HG03280 (cell line): ENCODE results near the gene PPP2R5C.

Source experiments
- ATAC-seq: cut with Tn5 transposase; IDR thresholded peaks from one replicate; pipeline ENCODE4 v1.9.1; 2021; ENCODE audit warnings: mild to moderate bottlenecking, moderate library complexity; ENCODE audit not compliant: unreplicated experiment

The PPP2R5C gene

GRCh38 chr14:101909371-101910096, 148.0 kb downstream of the PPP2R5C start:
- no peak for ATAC-seq

DNA sequence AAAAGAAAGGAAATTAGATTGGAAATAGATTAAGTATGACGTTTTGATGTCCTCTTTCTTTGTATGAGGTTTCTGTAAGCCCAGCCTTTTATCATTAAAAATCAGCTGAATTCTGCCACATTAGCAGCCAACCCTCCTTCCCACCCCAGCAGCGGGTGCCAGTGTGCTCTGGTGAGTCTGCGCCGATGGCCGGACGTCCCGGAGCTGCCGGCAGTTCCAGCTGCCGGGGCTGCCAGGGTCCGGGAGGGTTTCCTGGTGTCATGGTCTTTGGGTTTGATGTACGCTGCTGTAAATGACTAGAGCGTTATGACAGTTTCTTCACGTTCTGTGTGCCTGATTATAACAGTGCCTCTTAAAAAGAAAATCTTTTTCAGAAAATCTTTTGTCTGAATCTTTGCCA, 151.3 kb downstream of the PPP2R5C start:
- ATAC-seq, result no peak

- no peak for ATAC-seq
These were observed 152.6 kb downstream of the PPP2R5C start for GRCh38 chr14:101914083-101914482.

DNA sequence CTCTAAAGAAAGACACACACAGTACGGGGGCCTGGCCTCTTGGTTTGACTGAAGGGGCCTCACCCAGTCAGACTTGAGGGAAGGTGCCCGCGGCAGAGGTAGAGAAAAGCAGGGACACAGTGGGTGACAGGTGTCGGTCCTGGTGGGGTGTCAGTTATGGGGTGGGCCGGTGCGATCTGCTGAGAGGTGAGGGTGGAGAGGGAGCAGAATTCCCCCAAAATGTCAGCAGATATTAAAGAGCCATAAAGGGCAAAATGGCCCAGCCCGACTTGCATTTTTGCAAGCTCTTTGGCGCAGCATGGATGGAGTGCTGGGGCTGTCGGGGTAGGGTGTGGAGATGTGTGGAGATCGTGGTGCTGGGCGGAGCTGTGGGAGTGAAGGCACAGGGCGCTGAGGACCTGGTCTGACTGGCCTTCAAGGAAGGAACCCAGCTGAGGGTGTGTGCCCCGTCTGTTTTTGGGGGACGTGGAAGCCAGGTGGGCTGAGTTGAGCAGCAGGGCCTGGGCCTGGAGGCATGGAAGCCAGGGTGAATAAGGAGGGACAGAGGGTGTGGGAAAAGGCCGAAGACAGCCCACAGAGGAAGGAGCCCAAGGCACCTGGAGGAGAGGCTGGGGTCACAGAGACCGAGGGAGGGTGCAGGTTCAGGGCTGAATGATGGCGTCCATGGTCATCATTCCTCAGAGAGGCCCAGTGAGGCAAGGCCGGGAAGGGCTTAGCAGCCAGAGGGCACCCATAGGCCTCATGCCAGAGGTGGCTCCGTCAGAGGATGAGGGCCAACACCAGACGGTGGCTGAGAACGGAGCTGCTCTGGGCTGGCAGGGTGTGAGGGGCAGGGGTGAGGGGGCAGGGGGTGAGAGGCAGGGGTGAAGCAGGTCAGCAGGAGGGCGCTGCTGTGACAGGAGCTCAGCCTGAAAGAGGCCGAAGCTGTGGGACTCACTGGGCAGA, 154.6 kb downstream of the PPP2R5C start:
- ATAC-seq, result no peak

GRCh38 chr14:101916816-101917412, 155.4 kb downstream of the PPP2R5C start:
- ATAC-seq, result no peak

GRCh38 chr14:101917413-101918017, 156.0 kb downstream of the PPP2R5C start:
- no peak for ATAC-seq

DNA sequence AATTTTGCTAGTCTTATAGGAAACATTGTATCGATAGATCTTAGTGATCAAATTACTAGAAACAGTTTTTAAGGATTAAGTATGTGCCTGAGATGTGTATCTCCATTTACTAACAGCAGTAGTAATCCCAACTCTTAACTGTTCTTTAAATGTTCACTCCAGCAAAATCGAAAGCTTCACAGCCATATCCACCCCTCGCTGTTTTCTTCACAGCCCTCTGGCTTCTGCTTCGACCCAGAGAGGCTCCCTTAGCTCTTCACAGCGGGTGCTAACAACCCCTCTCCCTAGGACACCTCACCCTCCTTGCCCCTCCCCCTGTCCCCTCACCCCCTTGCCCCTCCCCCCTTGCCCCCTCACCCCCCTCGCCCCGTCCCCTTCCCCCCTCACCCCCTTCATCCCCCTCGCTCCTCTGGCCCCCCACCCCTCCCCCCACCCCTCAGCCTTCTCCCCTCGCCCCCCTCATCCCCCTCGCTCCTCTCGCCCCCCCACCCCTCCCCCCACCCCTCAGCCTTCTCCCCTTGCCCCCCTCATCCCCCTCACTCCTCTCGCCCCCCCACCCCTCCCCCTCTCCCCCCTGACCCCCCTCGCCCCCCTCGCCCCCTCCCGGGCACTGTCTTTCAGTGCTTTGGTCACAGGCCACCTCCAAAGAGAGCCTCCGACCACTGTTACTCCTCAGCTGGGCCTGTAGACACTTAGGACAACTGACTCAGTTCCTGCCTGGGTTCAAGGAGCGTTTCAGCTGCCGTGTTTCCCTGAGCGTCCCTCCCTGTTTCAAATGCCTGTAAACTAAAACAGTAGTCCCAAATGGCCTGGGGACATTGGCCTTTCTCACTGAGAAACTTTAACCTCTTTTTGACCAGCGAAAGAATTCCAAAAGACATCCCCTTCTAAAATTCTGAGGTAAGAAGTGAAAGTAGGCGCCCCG, 156.8 kb downstream of the PPP2R5C start:
- no peak for ATAC-seq

DNA sequence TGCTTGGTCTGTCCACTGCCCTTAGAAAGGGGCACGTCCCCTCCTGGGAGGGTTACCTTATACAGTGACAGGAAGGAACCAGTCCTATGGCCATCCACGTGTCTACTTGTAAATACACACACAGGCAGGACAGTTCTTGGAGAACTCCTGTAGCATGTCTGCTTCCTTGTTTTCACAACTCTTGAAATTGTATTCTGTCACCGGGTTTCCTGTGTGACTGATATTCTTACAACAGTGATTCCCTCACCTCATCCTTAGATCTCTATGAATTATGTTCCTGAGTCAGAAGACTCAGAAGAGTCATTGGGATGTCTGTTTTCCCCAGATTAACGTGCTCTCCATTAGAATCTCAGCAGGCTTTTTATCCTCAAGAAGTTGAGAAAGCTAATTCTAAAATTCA, 158.8 kb downstream of the PPP2R5C start:
- ATAC-seq, result no peak

DNA sequence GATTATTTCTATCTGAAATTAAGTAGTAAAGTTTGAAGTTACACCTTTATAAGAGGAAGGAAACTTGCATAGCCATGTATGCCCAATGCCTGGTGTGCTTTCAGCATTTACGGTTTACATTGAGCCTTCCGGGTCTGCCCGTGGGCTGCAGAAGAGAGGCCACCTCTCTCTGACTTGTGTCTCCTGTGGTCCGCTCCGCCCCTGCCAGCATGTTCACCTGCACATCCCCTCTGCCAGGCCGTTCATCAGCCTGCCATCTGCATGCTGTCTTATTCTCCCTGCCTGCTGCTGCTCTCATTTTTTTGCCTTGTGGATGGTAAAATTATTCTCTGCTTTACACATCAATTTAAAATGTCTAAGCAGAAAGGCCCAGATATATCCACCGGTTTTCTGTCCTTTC, 161.4 kb downstream of the PPP2R5C start:
- ATAC-seq, result no peak

DNA sequence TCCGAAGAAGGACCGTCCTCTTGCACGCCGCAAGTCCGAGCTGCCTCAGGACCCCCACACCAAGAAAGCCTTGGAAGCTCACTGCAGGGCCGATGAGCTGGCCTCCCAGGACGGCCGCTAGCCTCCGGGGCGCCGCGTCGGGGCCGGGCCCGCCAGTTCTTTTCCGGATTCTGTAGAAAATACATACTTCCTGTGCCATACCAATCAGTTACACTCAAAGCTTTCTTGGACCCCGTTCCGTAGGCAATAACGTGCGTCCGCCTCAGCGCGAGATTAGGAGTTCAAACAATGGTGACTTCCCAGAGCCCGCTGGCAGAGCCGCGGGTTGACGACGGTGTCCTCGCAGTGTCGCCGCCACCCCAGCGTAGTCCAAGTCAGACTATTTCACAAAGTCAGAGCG, 163.6 kb downstream of the PPP2R5C start:
- no peak for ATAC-seq

- no peak for ATAC-seq
These were observed 164.6 kb downstream of the PPP2R5C start for GRCh38 chr14:101926085-101926484.

DNA sequence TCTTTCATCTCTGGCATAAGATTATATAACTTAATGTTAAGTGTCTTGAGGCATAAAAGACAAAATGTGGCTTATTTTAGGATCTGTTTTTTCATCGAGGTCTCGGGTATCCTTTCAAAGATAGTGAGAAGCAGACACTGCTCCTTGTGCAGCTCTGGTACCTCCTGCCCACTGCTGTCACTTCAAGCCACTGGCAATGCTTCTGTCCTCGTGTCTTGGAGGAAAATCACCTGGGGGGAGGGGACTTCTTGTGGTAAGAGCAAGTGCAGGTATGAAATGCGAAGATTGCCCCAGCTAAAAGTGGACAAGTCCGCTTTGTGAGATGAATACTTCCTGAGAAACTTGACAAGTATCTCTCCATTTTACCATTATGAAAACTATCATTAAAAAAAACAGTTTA, 165.1 kb downstream of the PPP2R5C start:
- ATAC-seq, result no peak

- no peak for ATAC-seq
These were observed 166.3 kb downstream of the PPP2R5C start for GRCh38 chr14:101927859-101928258.

GRCh38 chr14:101928415-101928841, 166.9 kb downstream of the PPP2R5C start:
- ATAC-seq, result no peak

DNA sequence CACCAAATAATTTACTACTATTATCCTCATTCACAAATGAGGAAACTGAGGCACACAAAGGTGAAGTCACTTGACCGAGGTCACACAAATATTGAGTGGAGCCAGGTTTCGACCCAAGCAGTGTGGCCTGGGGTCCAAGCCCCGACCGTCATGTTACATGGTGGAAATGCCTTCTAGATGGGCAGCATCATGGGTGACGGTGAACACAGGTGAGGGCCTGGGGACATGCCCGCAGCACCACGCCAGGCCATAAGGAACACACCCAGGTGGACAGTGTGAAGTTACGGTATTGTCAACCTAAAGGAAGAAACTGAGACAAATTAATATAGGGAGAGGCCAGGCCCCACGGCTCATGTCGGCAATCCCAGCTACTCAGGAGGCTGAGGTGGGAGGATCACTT, 167.6 kb downstream of the PPP2R5C start:
- ATAC-seq, result no peak

GRCh38 chr14:101929946-101930345, 168.4 kb downstream of the PPP2R5C start:
- ATAC-seq, result no peak

- no peak for ATAC-seq
These were observed 171.2 kb downstream of the PPP2R5C start for GRCh38 chr14:101932673-101933072.

- ATAC-seq, result no peak
These were observed 171.7 kb downstream of the PPP2R5C start for GRCh38 chr14:101933209-101933608.

GRCh38 chr14:101934601-101935150, 173.2 kb downstream of the PPP2R5C start:
- ATAC-seq, result no peak
